Keratinocyte (primary cell): ENCODE data around the gene ZNF302. TPM values are rescaled to one million over a fixed set of nuclear protein-coding genes. Genes with fewer than 3 reads are reported as not detected.

Experiments used
- DNase-seq: peaks from one replicate; pipeline ENCODE4 v3.0.0-alpha.2; 2011; ENCODE audit warnings: low read depth, missing footprints, low spot score
- FAIRE-seq: peaks from 2 replicates; lab custom pipeline; 2011; peaks lifted over from hg19 to GRCh38; lab: Jason Lieb, UNC
- H2AFZ ChIP-seq: 2 replicates; pipeline ENCODE4 v1.6.0; 2012; ENCODE audit warnings: low read length, control low read depth, inconsistent platforms; ENCODE audit not compliant: control insufficient read depth
- H3K27ac ChIP-seq: 2 replicates; pipeline ENCODE4 v1.5.1; 2011; ENCODE audit warnings: low read length; ENCODE audit not compliant: control insufficient read depth, insufficient read depth
- H3K27me3 ChIP-seq: 3 replicates; pipeline ENCODE4 v1.6.0; 2011; ENCODE audit warnings: low read length; ENCODE audit not compliant: control insufficient read depth, insufficient read depth; ENCODE audit errors: extremely low read depth
- H3K36me3 ChIP-seq, 2 experiments: 2 replicates in 1 of 2; 3 replicates in 1 of 2; pipeline ENCODE4 v1.5.1; 2011; ENCODE audit warnings: low read length in 2 of 2, mild to moderate bottlenecking in 1 of 2; ENCODE audit not compliant: control insufficient read depth in 2 of 2, insufficient read depth in 2 of 2; ENCODE audit errors: extremely low read depth in 1 of 2
- H3K4me1 ChIP-seq: 3 replicates; pipeline ENCODE4 v1.5.1; 2011; ENCODE audit warnings: low read length; ENCODE audit not compliant: control insufficient read depth, insufficient read depth; ENCODE audit errors: extremely low read depth
- H3K4me2 ChIP-seq: 3 replicates; pipeline ENCODE4 v1.6.0; 2011; ENCODE audit warnings: low read depth, low read length; ENCODE audit not compliant: control insufficient read depth, insufficient read depth; ENCODE audit errors: extremely low read depth
- H3K4me3 ChIP-seq, 3 experiments: fragments of 200-600 bp in 1 of 3; sonication (generic) in 1 of 3; 2 replicates in 2 of 3; 3 replicates in 1 of 3; pipeline ENCODE4 v1.5.1; 2011 to 2016; ENCODE audit warnings: low read length in 3 of 3, mild to moderate bottlenecking in 3 of 3, control low read depth in 2 of 3, inconsistent platforms in 1 of 3, low read depth in 1 of 3, mixed read lengths in 1 of 3, mixed run types in 1 of 3, moderate library complexity in 1 of 3; ENCODE audit not compliant: control insufficient read depth in 2 of 3, insufficient read depth in 2 of 3; ENCODE audit errors: extremely low read depth in 1 of 3
- H3K79me2 ChIP-seq: 2 replicates; pipeline ENCODE4 v1.6.0; 2012; ENCODE audit warnings: low read length; ENCODE audit not compliant: control insufficient read depth, insufficient read depth
- H3K9ac ChIP-seq: 3 replicates; pipeline ENCODE4 v1.6.0; 2011; ENCODE audit warnings: low read length; ENCODE audit not compliant: control insufficient read depth, insufficient read depth; ENCODE audit errors: extremely low read depth
- H3K9me1 ChIP-seq: 3 replicates; pipeline ENCODE4 v1.6.0; 2011; ENCODE audit warnings: low read length; ENCODE audit not compliant: control insufficient read depth, insufficient read depth; ENCODE audit errors: extremely low read depth
- H3K9me3 ChIP-seq: 2 replicates; pipeline ENCODE4 v1.5.1; 2012; ENCODE audit warnings: low read depth, low read length; ENCODE audit not compliant: control insufficient read depth
- H4K20me1 ChIP-seq: 3 replicates; pipeline ENCODE4 v1.6.0; 2011; ENCODE audit warnings: low read length; ENCODE audit not compliant: control insufficient read depth, insufficient read depth; ENCODE audit errors: extremely low read depth
- EZH2 ChIP-seq: IDR thresholded peaks from one replicate; pipeline ENCODE4 v1.6.1; 2012; ENCODE audit warnings: inconsistent platforms, mild to moderate bottlenecking, low read length, moderate library complexity
- dilution Hi-C: fragments of 300-500 bp; cut with MboI; formaldehyde crosslinking; loops from one replicate; pipeline ENCODE4 v1.7.0; 2020; ENCODE audit warnings: low sequenced_read_pairs; ENCODE audit not compliant: extremely low pct_ligation_motif_present
- polyA plus RNA-seq, 5 experiments: library from polyadenylated mRNA; depleted of rRNA in 3 of 5; stranded (reverse) in 3 of 5; stranded (forward) in 1 of 5; unstranded in 1 of 5; fragments of >200 nt; gene quantifications; 1 replicate in 1 of 5; 2 replicates in 3 of 5; 3 replicates in 1 of 5; pipeline versions ENCODE4 v1.2.1 to v1.2.3, GENCODE V29; 2011 to 2012; ENCODE audit warnings: missing spikeins in 2 of 5, low read depth in 1 of 5, low replicate concordance in 1 of 5
- TF ChIP-seq, protein P1 (sequence below), 3 experiments: IDR thresholded peaks in 1 of 3; conservative IDR thresholded peaks in 1 of 3; optimal IDR thresholded peaks in 1 of 3; 2 replicates in 2 of 3; 3 replicates in 1 of 3; pipeline versions ENCODE3 to v1.5.1; 2011; ENCODE audit warnings: low read length in 3 of 3, mild to moderate bottlenecking in 3 of 3, moderate library complexity in 2 of 3, control low read depth in 1 of 3, inconsistent platforms in 1 of 3; ENCODE audit not compliant: insufficient read depth in 2 of 3; ENCODE audit errors: extremely low read depth in 1 of 3

ZNF302 gene
- polyA plus RNA-seq, 1 donor (not counting 4 experiments of a cell fraction or from before 2014, with no cell fraction given): 14.1 TPM

DNA sequence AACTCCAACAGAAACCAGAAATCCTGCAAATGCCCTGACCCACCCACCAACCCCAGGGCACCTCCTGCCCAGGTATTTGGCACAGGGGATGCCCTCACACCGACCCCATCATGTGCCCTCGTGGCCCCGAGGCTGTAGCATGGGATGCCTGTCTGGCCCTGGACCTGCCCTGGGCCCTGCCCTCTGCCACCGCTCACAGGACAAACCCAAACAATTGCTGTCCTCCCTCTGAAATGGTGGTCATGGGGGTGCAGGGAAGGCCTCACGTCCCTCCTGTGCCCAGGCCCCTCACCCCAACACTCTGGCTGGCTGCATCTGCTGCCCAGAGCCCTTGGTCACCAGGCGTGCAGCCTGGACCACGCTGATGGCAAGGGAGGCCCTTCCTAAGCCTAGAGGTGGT lies 54.5 kb downstream of the ZNF302 start:
- DNase-seq (no peak), FAIRE-seq (no peak)
- no peaks in the 10 kb centered on the region for H3K36me3 ChIP-seq
- H3K79me2 ChIP-seq: no peaks in the 10 kb centered on the region
- dilution Hi-C loops: no loop called here
- no peak overlapping the region for H3K9ac ChIP-seq
- H4K20me1 ChIP-seq: no peaks in the 10 kb centered on the region
- no peak overlapping the region for H3K4me3 ChIP-seq
- H2AFZ ChIP-seq: no peak overlapping the region
- H3K4me1 ChIP-seq: peaks cover 16% of the 10 kb centered on the region
- no peaks in the 10 kb centered on the region for H3K9me1 ChIP-seq
- no peak overlapping the region for H3K27ac ChIP-seq
- no peak for TF ChIP-seq EZH2
- TF ChIP-seq, protein P1, sequence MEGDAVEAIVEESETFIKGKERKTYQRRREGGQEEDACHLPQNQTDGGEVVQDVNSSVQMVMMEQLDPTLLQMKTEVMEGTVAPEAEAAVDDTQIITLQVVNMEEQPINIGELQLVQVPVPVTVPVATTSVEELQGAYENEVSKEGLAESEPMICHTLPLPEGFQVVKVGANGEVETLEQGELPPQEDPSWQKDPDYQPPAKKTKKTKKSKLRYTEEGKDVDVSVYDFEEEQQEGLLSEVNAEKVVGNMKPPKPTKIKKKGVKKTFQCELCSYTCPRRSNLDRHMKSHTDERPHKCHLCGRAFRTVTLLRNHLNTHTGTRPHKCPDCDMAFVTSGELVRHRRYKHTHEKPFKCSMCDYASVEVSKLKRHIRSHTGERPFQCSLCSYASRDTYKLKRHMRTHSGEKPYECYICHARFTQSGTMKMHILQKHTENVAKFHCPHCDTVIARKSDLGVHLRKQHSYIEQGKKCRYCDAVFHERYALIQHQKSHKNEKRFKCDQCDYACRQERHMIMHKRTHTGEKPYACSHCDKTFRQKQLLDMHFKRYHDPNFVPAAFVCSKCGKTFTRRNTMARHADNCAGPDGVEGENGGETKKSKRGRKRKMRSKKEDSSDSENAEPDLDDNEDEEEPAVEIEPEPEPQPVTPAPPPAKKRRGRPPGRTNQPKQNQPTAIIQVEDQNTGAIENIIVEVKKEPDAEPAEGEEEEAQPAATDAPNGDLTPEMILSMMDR (optimal IDR thresholded peaks at IDR 0.05 in 1 of 3, IDR thresholded peaks at IDR 0.05 in 1 of 3, conservative IDR thresholded peaks at IDR 0.05 in 1 of 3; ENCODE audit: extremely low read depth in 1 of 3, insufficient read depth in 2 of 3, low read length in 3 of 3): no peak
- H3K9me3 ChIP-seq: no peaks in the 10 kb centered on the region
- no peak overlapping the region for H3K4me2 ChIP-seq
- H3K27me3 ChIP-seq: no peaks in the 10 kb centered on the region

GRCh38 chr19:34732612-34733211 lies 55.2 kb downstream of the ZNF302 start:
- H3K79me2 ChIP-seq: no peaks in the 10 kb centered on the region

More at GRCh38 chr19:34732612-34733211, 55.2 kb downstream of the ZNF302 start:
- dilution Hi-C loops: no loop called here
- Histone ChIP-seq H2AFZ (no peak overlapping the region), H3K27ac (no peak overlapping the region), H4K20me1 (no peaks in the 10 kb centered on the region), H3K9me1 (no peaks in the 10 kb centered on the region), H3K36me3 (no peaks in the 10 kb centered on the region), H3K4me2 (peak overlapping the region; percentile 99), H3K4me1 (peaks cover 16% of the 10 kb centered on the region), H3K4me3 (peak overlapping the region; percentile 86 to 88 (median 86)), H3K9me3 (no peaks in the 10 kb centered on the region), H3K9ac (peak overlapping the region; percentile 90), H3K27me3 (no peaks in the 10 kb centered on the region)
- DNase-seq (no peak), FAIRE-seq (no peak)
- TF ChIP-seq, protein P1 (optimal IDR thresholded peaks at IDR 0.05 in 1 of 3, IDR thresholded peaks at IDR 0.05 in 1 of 3, conservative IDR thresholded peaks at IDR 0.05 in 1 of 3; ENCODE audit: extremely low read depth in 1 of 3, insufficient read depth in 2 of 3, low read length in 3 of 3): no peak
- TF ChIP-seq EZH2: no peak
